ENCODE data around the gene RHBG. TPM values are rescaled to one million over a fixed set of nuclear protein-coding genes. Genes with fewer than 3 reads are reported as not detected.

RHBG gene
- total and polyA plus RNA-seq, 2 of the 4 experiments (the other 2 are of a cell fraction), result not detected

DNA sequence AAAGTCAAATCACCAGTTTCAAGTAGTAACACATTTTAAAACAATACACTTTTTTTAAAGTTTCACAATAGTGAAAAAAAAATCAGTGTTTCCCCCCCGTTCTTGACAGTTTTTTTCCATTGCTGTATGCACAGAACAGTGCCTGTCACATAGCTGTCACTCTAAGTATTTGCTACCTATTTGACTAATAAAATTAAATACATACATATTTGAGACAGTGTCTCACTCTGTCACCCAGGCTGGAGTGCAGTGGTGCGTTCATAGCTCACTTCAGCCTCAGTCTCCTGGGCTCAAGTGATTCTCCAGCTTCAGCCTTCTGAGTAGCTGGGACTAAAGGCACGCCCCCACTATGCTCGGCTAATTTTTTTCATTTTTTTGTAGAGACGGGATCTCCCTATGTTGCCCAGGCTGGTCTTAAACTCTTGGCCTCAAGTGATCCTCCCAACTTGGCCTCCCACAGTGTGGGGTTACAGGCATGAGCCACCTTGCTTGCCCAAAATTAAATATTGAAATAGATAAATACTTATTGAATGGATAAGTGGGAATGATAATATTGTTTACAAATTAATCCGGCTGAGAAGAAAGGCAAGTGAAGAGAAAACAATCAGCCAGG, 12.6 kb upstream of the RHBG start:
- intact Hi-C loops (cut with micrococcal nuclease), result no loop called here

More for the DNA sequence above, 12.6 kb upstream of the RHBG start:
- H2BK5ac ChIP-seq (ENCODE audit: low read depth, low read length, poor library complexity, severe bottlenecking), result no peak overlapping the region
- ChIA-PET POLR2A (ENCODE audit: unreplicated experiment) (no interaction called here), CTCF (no interaction called here)
- no peak overlapping the region for H2AK9ac ChIP-seq (replicated peaks; ENCODE audit: low read depth, low read length, poor library complexity)
- no peaks in the 10 kb centered on the region for H3K79me1 ChIP-seq (ENCODE audit: low read depth in 1 of 2, low read length in 2 of 2)
- H3K36me3 ChIP-seq (ENCODE audit: control insufficient read depth, insufficient read depth, low read length), result no peaks in the 10 kb centered on the region
- H3K56ac ChIP-seq (ENCODE audit: extremely low read depth, insufficient read depth, low read length), result no peak overlapping the region
- no peak overlapping the region for H2BK120ac ChIP-seq (ENCODE audit: low read depth, low read length)
- no peak overlapping the region for H2AK5ac ChIP-seq (ENCODE audit: low read depth, low read length)
- H3K27ac ChIP-seq (ENCODE audit: insufficient read depth, low read length), result no peak overlapping the region
- TF ChIP-seq, protein P1, sequence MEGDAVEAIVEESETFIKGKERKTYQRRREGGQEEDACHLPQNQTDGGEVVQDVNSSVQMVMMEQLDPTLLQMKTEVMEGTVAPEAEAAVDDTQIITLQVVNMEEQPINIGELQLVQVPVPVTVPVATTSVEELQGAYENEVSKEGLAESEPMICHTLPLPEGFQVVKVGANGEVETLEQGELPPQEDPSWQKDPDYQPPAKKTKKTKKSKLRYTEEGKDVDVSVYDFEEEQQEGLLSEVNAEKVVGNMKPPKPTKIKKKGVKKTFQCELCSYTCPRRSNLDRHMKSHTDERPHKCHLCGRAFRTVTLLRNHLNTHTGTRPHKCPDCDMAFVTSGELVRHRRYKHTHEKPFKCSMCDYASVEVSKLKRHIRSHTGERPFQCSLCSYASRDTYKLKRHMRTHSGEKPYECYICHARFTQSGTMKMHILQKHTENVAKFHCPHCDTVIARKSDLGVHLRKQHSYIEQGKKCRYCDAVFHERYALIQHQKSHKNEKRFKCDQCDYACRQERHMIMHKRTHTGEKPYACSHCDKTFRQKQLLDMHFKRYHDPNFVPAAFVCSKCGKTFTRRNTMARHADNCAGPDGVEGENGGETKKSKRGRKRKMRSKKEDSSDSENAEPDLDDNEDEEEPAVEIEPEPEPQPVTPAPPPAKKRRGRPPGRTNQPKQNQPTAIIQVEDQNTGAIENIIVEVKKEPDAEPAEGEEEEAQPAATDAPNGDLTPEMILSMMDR (conservative IDR thresholded peaks at IDR 0.05; ENCODE audit: low read depth, low read length), result no peak
- no peak for TF ChIP-seq MAFK (IDR thresholded peaks at IDR 0.05; ENCODE audit: low read depth, low read length)
- no peak for TF ChIP-seq MXI1 (IDR thresholded peaks at IDR 0.05; ENCODE audit: borderline replicate concordance, low read depth, low read length)
- TF ChIP-seq, protein P2, sequence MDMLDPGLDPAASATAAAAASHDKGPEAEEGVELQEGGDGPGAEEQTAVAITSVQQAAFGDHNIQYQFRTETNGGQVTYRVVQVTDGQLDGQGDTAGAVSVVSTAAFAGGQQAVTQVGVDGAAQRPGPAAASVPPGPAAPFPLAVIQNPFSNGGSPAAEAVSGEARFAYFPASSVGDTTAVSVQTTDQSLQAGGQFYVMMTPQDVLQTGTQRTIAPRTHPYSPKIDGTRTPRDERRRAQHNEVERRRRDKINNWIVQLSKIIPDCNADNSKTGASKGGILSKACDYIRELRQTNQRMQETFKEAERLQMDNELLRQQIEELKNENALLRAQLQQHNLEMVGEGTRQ (IDR thresholded peaks at IDR 0.05; ENCODE audit: low read depth, low read length), result no peak
- BruUV-seq (replicated peaks), result no TSS peak
- H4K5ac ChIP-seq (ENCODE audit: low read depth, low read length), result no peak overlapping the region
- dilution Hi-C loops (cut with HindIII; ENCODE audit: low sequenced_read_pairs, unreplicated experiment) (no loop called here), in situ Hi-C loops (cut with MboI; ENCODE audit: low sequenced_read_pairs) (no loop called here)
- H2BK15ac ChIP-seq (ENCODE audit: low read depth, low read length), result no peak overlapping the region
- ATAC-seq (ENCODE audit: low read depth) (no peak), DNase-seq (no peak)
- no peak overlapping the region for H3K18ac ChIP-seq (ENCODE audit: low read depth, low read length)
- H4K91ac ChIP-seq (ENCODE audit: insufficient read depth, low read depth, low read length), result no peak overlapping the region
- no peaks in the 10 kb centered on the region for H3K4me1 ChIP-seq (ENCODE audit: control insufficient read depth, insufficient read depth, low read length)
- no peak overlapping the region for H2AFZ ChIP-seq (replicated peaks; ENCODE audit: low read length, poor library complexity)
- no peak overlapping the region for H3K14ac ChIP-seq (replicated peaks; ENCODE audit: low read depth, low read length)
- H3K23ac ChIP-seq (ENCODE audit: low read depth, low read length), result no peak overlapping the region
- no peaks in the 10 kb centered on the region; the same call in 1 of the 2 replicates for H3K9me3 ChIP-seq (ENCODE audit: control insufficient read depth, insufficient read depth, low read length)
- H3K9ac ChIP-seq (ENCODE audit: low read depth, low read length), result no peak overlapping the region
- H2BK20ac ChIP-seq (ENCODE audit: low read depth, low read length), result no peak overlapping the region
- no peak overlapping the region for H3K4me2 ChIP-seq (ENCODE audit: low read depth, low read length)
- WGBS, 2 experiments (ENCODE audit: extremely low coverage in 2 of 2, insufficient read length in 1 of 2), result 80% methylated on average over 1 of the region's 6 CpGs; no CpG with 5 or more reads in 1 of the 2 experiments
- H3K9me1 ChIP-seq (ENCODE audit: insufficient read depth, low read length), result no peaks in the 10 kb centered on the region
- no peak overlapping the region for H4K8ac ChIP-seq (ENCODE audit: low read depth in 2 of 2, low read length in 2 of 2)
- no peak overlapping the region for H3K4ac ChIP-seq (ENCODE audit: low read depth, low read length)
- peaks cover 62% of the 10 kb centered on the region for H3K27me3 ChIP-seq (ENCODE audit: control insufficient read depth, insufficient read depth, low read length)
- H4K20me1 ChIP-seq (ENCODE audit: insufficient read depth, low read length), result no peaks in the 10 kb centered on the region; the same call in 1 of the 2 replicates
- no peak overlapping the region for H3K4me3 ChIP-seq (ENCODE audit: insufficient read depth, low read depth, low read length)

Data from IMR-90 (cell line).